Effector memory CD4-positive, alpha-beta T cell (primary cell): ENCODE data around the gene MAP3K4.
"Not testable (repeated sequence)": the region's sequence is repeated elsewhere in the genome, so short reads cannot be mapped to it uniquely, and the experiment has no call there.

ENCODE experiments used
- DNase-seq, 3 donors: peaks; one replicate each; pipeline ENCODE4 v3.0.0-alpha.2; 2020
- H3K27ac ChIP-seq: 2 replicates; pipeline ENCODE4 v1.7.0; 2013; ENCODE audit warnings: mild to moderate bottlenecking, low read length, moderate library complexity; ENCODE audit not compliant: insufficient read depth, poor library complexity, severe bottlenecking
- H3K27me3 ChIP-seq: replicated peaks from 2 replicates; pipeline ENCODE4 v1.7.0; 2013; ENCODE audit warnings: mild to moderate bottlenecking, low read length; ENCODE audit not compliant: insufficient read depth, control insufficient read depth, poor library complexity, severe bottlenecking
- H3K36me3 ChIP-seq: 2 replicates; pipeline ENCODE4 v1.7.0; 2013; ENCODE audit warnings: mild to moderate bottlenecking, low read length, moderate library complexity; ENCODE audit not compliant: control insufficient read depth, insufficient read depth
- H3K4me1 ChIP-seq: 2 replicates; pipeline ENCODE4 v1.7.0; 2013; ENCODE audit warnings: low read length, mild to moderate bottlenecking; ENCODE audit not compliant: control insufficient read depth, insufficient read depth, poor library complexity, severe bottlenecking
- H3K4me3 ChIP-seq: 2 replicates; pipeline ENCODE4 v1.7.0; 2013; ENCODE audit warnings: low read length, low read depth, mild to moderate bottlenecking; ENCODE audit not compliant: insufficient read depth, poor library complexity, severe bottlenecking
- H3K9me3 ChIP-seq: 2 replicates; pipeline ENCODE4 v1.7.0; 2013; ENCODE audit warnings: mild to moderate bottlenecking, low read length, moderate library complexity; ENCODE audit not compliant: control insufficient read depth

MAP3K4 gene

GRCh38 chr6:160971171-160971570, 20.4 kb upstream of the MAP3K4 start:
- Histone ChIP-seq H3K27ac (no peak overlapping the region), H3K4me3 (no peak overlapping the region), H3K36me3 (no peaks in the 10 kb centered on the region), H3K4me1 (no peaks in the 10 kb centered on the region), H3K27me3 (no peaks in the 10 kb centered on the region), H3K9me3 (no peaks in the 10 kb centered on the region)
- no peak for DNase-seq

GRCh38 chr6:160972111-160972510, 19.5 kb upstream of the MAP3K4 start:
- no peak overlapping the region for H3K27ac ChIP-seq
- no peaks in the 10 kb centered on the region for H3K4me1 ChIP-seq
- no peaks in the 10 kb centered on the region for H3K36me3 ChIP-seq
- H3K9me3 ChIP-seq = no peaks in the 10 kb centered on the region
- no peak overlapping the region for H3K4me3 ChIP-seq
- no peaks in the 10 kb centered on the region for H3K27me3 ChIP-seq
- no peak for DNase-seq

- not testable (repeated sequence) for H3K4me1 ChIP-seq, H3K4me3 ChIP-seq, DNase-seq, H3K36me3 ChIP-seq, H3K9me3 ChIP-seq, H3K27me3 ChIP-seq, H3K27ac ChIP-seq
Measured at GRCh38 chr6:160972594-160972993, 19.0 kb upstream of the MAP3K4 start.

- DNase-seq = no peak
- no peaks in the 10 kb centered on the region for H3K9me3 ChIP-seq
- no peak overlapping the region for H3K4me3 ChIP-seq
- H3K27me3 ChIP-seq = no peaks in the 10 kb centered on the region
- no peaks in the 10 kb centered on the region for H3K4me1 ChIP-seq
- H3K27ac ChIP-seq = no peak overlapping the region
- H3K36me3 ChIP-seq = no peaks in the 10 kb centered on the region
Measured at GRCh38 chr6:160973311-160974250, 18.0 kb upstream of the MAP3K4 start.

GRCh38 chr6:160974304-160974771, 17.2 kb upstream of the MAP3K4 start:
- Histone ChIP-seq H3K4me3 (no peak overlapping the region), H3K9me3 (no peaks in the 10 kb centered on the region), H3K27ac (no peak overlapping the region), H3K36me3 (no peaks in the 10 kb centered on the region), H3K4me1 (no peaks in the 10 kb centered on the region), H3K27me3 (no peaks in the 10 kb centered on the region)
- no peak for DNase-seq

- Histone ChIP-seq H3K9me3 (no peaks in the 10 kb centered on the region), H3K4me1 (no peaks in the 10 kb centered on the region), H3K36me3 (no peaks in the 10 kb centered on the region), H3K4me3 (no peak overlapping the region), H3K27ac (no peak overlapping the region), H3K27me3 (no peaks in the 10 kb centered on the region)
- no peak for DNase-seq
Measured at GRCh38 chr6:160975162-160975561, 16.4 kb upstream of the MAP3K4 start.

GRCh38 chr6:160975961-160976360, 15.6 kb upstream of the MAP3K4 start:
- DNase-seq, H3K36me3 ChIP-seq, H3K4me1 ChIP-seq, H3K27me3 ChIP-seq, H3K4me3 ChIP-seq, H3K9me3 ChIP-seq, H3K27ac ChIP-seq: not testable (repeated sequence)

GRCh38 chr6:160978141-160978901, 13.2 kb upstream of the MAP3K4 start:
- DNase-seq = no peak
- no peaks in the 10 kb centered on the region for H3K36me3 ChIP-seq
- H3K27ac ChIP-seq = no peak overlapping the region
- peaks cover 3% of the 10 kb centered on the region for H3K9me3 ChIP-seq
- no peaks in the 10 kb centered on the region for H3K27me3 ChIP-seq
- H3K4me1 ChIP-seq = no peaks in the 10 kb centered on the region
- no peak overlapping the region for H3K4me3 ChIP-seq

GRCh38 chr6:160979061-160979708, 12.4 kb upstream of the MAP3K4 start:
- H3K9me3 ChIP-seq = peaks cover 6% of the 10 kb centered on the region
- no peaks in the 10 kb centered on the region for H3K4me1 ChIP-seq
- H3K36me3 ChIP-seq = no peaks in the 10 kb centered on the region
- DNase-seq = no peak
- H3K27me3 ChIP-seq = no peaks in the 10 kb centered on the region
- no peak overlapping the region for H3K27ac ChIP-seq
- H3K4me3 ChIP-seq = no peak overlapping the region
